DND-41 (cell line): ENCODE measurements around the gene NUDT8.
A peak's percentile ranks its signal among the peaks of the same experiment; 100 is the strongest.

Experiments
- ATAC-seq: fragments of 200-7000 bp; cut with Tn5 transposase; 3 replicates; pipeline ENCODE4 v1.9.1; 2021; ENCODE audit warnings: low read depth; ENCODE audit not compliant: insufficient read depth
- DNase-seq: peaks from one replicate; pipeline ENCODE4 v3.0.0-alpha.2; 2020
- H2AFZ ChIP-seq: 2 replicates; pipeline ENCODE4 v1.6.0; 2012; ENCODE audit warnings: low read depth, low read length
- H3K27ac ChIP-seq: 2 replicates; pipeline ENCODE4 v1.5.1; 2012; ENCODE audit warnings: low read length, inconsistent platforms
- H3K27me3 ChIP-seq: fragments of 200-600 bp; sonication (generic); 2 replicates; pipeline ENCODE4 v1.6.0; 2012; ENCODE audit warnings: low read length, mild to moderate bottlenecking, inconsistent platforms; ENCODE audit not compliant: insufficient read depth, poor library complexity
- H3K36me3 ChIP-seq: 2 replicates; pipeline ENCODE4 v1.5.1; 2012; ENCODE audit warnings: low read length, inconsistent platforms; ENCODE audit not compliant: insufficient read depth
- H3K4me1 ChIP-seq: 2 replicates; pipeline ENCODE4 v1.5.1; 2012; ENCODE audit warnings: mild to moderate bottlenecking, low read length; ENCODE audit not compliant: insufficient read depth
- H3K4me2 ChIP-seq: 2 replicates; pipeline ENCODE4 v1.6.0; 2012; ENCODE audit warnings: mild to moderate bottlenecking, moderate library complexity, low read length, inconsistent platforms; ENCODE audit not compliant: insufficient read depth
- H3K4me3 ChIP-seq, 2 experiments: fragments of 200-600 bp in 1 of 2; shearing (Covaris generic) in 1 of 2; 2 replicates each; pipeline ENCODE4 v1.5.1; 2012 to 2016; ENCODE audit warnings: inconsistent platforms in 2 of 2, low read length in 2 of 2, mild to moderate bottlenecking in 2 of 2, low read depth in 1 of 2, moderate library complexity in 1 of 2
- H3K79me2 ChIP-seq: 2 replicates; pipeline ENCODE4 v1.6.0; 2012; ENCODE audit warnings: low read length, inconsistent platforms; ENCODE audit not compliant: insufficient read depth
- H3K9ac ChIP-seq: 2 replicates; pipeline ENCODE4 v1.6.0; 2012; ENCODE audit warnings: low read depth, mild to moderate bottlenecking, inconsistent platforms, low read length, moderate library complexity
- H3K9me3 ChIP-seq: 2 replicates; pipeline ENCODE4 v1.5.1; 2012; ENCODE audit warnings: low read length, moderate library complexity, mild to moderate bottlenecking, inconsistent platforms; ENCODE audit not compliant: insufficient read depth, severe bottlenecking
- H4K20me1 ChIP-seq: 2 replicates; pipeline ENCODE4 v1.6.0; 2012; ENCODE audit warnings: low read length; ENCODE audit not compliant: insufficient read depth
- CTCF ChIP-seq: IDR thresholded peaks from 2 replicates; pipeline ENCODE4 v1.5.1; 2012; ENCODE audit warnings: borderline replicate concordance, low read length, moderate library complexity, mild to moderate bottlenecking; ENCODE audit not compliant: poor library complexity, severe bottlenecking; ENCODE audit errors: extremely low read depth
- EZH2 ChIP-seq: IDR thresholded peaks from 3 replicates; pipeline ENCODE4 v1.6.1; 2012; ENCODE audit warnings: borderline replicate concordance, low read depth, mild to moderate bottlenecking, moderate library complexity, low read length, inconsistent platforms; ENCODE audit not compliant: severe bottlenecking

Gene NUDT8

DNA sequence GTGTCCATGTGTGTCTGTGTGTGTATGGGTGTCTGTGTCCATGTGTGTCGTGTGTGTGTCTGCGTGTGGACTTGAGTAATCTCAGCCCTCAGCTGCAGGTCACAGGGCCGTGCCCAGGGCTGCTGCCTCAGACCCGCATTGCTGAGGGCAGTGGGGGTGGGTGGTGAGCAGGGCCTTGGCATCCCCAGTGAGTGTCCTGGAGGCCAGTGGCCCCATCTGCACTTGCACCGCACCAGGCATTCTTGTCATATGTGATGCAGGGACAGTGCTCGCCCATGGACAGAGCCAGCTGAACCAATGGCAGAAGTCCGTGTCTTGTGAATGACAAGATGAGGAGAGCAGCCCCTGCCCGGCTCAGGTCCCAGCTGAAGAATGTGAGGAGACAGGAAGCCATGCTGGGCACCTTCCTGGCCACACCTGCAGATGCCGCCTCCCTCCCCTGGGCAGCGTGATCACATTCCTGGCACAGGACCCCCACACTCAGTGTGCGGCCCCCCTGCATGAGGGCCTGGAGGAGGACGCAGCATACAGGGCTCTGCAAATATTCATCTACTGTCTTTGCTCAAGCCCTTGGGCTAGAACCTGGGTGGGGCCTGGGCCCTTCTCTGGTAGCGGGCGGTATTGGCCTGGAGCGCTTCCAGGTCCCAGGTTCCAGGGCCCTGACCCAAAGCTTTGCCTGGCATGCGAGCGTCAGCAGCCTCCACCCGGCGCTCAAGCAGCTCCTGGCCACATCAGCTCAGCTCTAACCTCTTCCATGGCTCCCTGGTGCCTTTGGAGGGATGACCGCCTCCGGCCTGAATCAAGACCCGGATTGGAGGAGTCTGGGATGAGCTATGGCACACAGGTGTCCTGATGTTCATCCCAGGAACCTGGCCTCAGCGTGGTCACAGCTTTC, 40.8 kb upstream of the NUDT8 start:
- H3K9me3 ChIP-seq = peaks cover 5% of the 10 kb centered on the region
- peak overlapping the region; percentile 63 for H3K27ac ChIP-seq
- ATAC-seq (no peak), DNase-seq (peak; percentile 6)
- peak overlapping the region; percentile 52; the same call in 1 of the 2 replicates for H3K4me2 ChIP-seq
- H3K36me3 ChIP-seq = no peaks in the 10 kb centered on the region
- H3K4me1 ChIP-seq = peaks cover 54% of the 10 kb centered on the region
- H3K79me2 ChIP-seq = peaks cover 32% of the 10 kb centered on the region
- H3K27me3 ChIP-seq = no peaks in the 10 kb centered on the region
- no peak overlapping the region for H2AFZ ChIP-seq
- H3K4me3 ChIP-seq = no peak overlapping the region; a peak in 1 of 4 replicates
- no peaks in the 10 kb centered on the region for H4K20me1 ChIP-seq
- H3K9ac ChIP-seq = 0 out of 2 replicates have a peak overlapping the region, but pooled peaks have one; percentile 6
- no peak for TF ChIP-seq EZH2
- no peak for TF ChIP-seq CTCF

DNA sequence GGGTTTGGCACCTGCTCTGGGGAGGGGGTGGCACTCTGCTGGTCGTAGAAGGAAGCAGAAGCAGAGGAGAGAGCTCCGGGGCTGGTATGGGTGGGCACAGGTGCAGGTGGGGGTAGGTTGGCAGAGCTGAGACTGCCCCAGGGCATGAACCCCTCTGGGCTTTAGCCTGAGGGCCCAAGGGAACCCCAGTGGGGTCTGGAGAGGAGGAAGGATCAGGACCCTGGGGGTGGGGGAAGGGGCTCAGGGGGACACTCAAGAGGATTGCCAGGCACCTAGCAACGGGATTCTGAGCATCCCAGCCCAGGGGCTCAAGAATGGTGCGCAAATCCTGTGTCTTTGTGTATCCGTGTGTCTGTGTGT, 38.4 kb upstream of the NUDT8 start:
- no peak for DNase-seq
- Histone ChIP-seq H3K9me3 (no peaks in the 10 kb centered on the region), H3K4me1 (peaks cover 50% of the 10 kb centered on the region), H4K20me1 (no peaks in the 10 kb centered on the region), H3K27me3 (no peaks in the 10 kb centered on the region), H3K36me3 (no peaks in the 10 kb centered on the region), H3K4me2 (peak overlapping the region; percentile 52), H3K9ac (peak overlapping the region; percentile 60), H3K27ac (peak overlapping the region; percentile 93), H2AFZ (0 out of 2 replicates have a peak overlapping the region, but pooled peaks have one; percentile 0), H3K4me3 (peak overlapping the region; percentile 3 to 62; a peak in 3 of 4 replicates), H3K79me2 (peaks cover 32% of the 10 kb centered on the region)
- TF ChIP-seq EZH2 = no peak
- peak; percentile 48 for TF ChIP-seq CTCF
- ATAC-seq = no peak

DNA sequence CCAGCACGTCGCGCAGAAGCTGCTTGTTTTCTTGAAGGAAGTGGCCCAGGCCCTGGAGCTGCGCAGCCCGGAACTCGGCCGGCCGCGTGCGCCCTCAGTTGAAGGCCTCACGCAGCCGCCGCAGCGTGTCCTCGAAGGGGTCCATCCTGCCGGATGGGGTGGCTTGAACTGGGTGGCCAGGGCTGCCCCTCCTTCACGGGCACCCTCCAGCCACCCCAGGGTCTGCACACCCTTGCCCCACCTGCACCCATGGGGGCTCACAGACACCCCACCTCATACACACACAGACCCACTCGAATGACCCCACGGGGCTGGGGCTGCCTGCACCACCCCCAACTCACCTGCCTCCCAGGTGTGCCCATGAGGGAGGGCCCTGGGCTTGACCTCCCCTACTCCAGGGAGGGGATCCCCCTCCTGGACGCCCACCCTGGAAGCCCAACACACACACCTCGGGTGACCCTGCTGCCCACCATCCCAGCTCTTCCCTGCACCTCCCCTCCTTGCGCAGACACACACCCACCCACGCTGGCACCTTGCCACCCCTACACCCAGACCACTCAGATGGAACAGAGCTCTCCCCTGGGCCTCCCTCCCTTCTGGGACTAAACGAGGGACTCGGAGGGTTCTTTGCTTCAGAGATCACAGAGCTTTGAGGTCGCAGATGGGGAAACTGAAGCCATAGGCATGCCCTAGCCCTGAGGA, 37.9 kb upstream of the NUDT8 start:
- Histone ChIP-seq H2AFZ (0 out of 2 replicates have a peak overlapping the region, but pooled peaks have one; percentile 0), H3K27me3 (no peaks in the 10 kb centered on the region), H3K4me1 (peaks cover 50% of the 10 kb centered on the region), H3K9me3 (no peaks in the 10 kb centered on the region), H3K36me3 (no peaks in the 10 kb centered on the region), H3K4me2 (peak overlapping the region; percentile 52), H3K9ac (peak overlapping the region; percentile 60), H4K20me1 (no peaks in the 10 kb centered on the region), H3K4me3 (peak overlapping the region in 1 of 2 experiments; percentile 62; a peak in 3 of 4 replicates), H3K27ac (peak overlapping the region; percentile 93), H3K79me2 (peaks cover 32% of the 10 kb centered on the region)
- DNase-seq (peak; percentile 90), ATAC-seq (peak; percentile 94)
- TF ChIP-seq CTCF (no peak), EZH2 (no peak)
